ENCODE measurements around the gene NOP14. TPM values are rescaled to one million over a fixed set of nuclear protein-coding genes. Genes with fewer than 3 reads are reported as not detected.

NOP14 gene
- total RNA-seq, 3 donors from 2014 or later, result 21.2 to 33.1 (median 23.4) TPM

GRCh38 chr4:2933566-2934076 lies 29.6 kb downstream of the NOP14 start:
- H3K27ac ChIP-seq, result peak overlapping the region; percentile 93 to 95
- no peaks in the 10 kb centered on the region for H3K36me3 ChIP-seq
- peaks cover 17 to 43% of the 10 kb centered on the region in 2 donors for H3K4me1 ChIP-seq
- peak overlapping the region; percentile 81 to 97 (median 94) for H3K4me3 ChIP-seq
- H3K9me3 ChIP-seq, result no peaks in the 10 kb centered on the region
- intact Hi-C loops (cut with DNase I; ENCODE audit: low total_unique reads), result no loop called here
- DNase-seq (ENCODE audit: low spot score in 2 of 2), result peak in 1 of 2 donors; percentile 52
- H3K27me3 ChIP-seq, result no peaks in the 10 kb centered on the region
- no peak for TF ChIP-seq POLR2AphosphoS5 (IDR thresholded peaks at IDR 0.05)
- no peak for TF ChIP-seq POLR2A (IDR thresholded peaks at IDR 0.05)

- TF ChIP-seq POLR2AphosphoS5 (IDR thresholded peaks at IDR 0.05) (no peak), CTCF (IDR thresholded peaks at IDR 0.05) (no peak), POLR2A (IDR thresholded peaks at IDR 0.05) (no peak)
- peak overlapping the region; percentile 93 to 95 for H3K27ac ChIP-seq
- peak overlapping the region in 2 of 3 donors; percentile 81 to 97 for H3K4me3 ChIP-seq
- DNase-seq (ENCODE audit: low spot score in 2 of 2), result peak in 1 of 2 donors; percentile 53
- H3K4me1 ChIP-seq, result peaks cover 17 to 43% of the 10 kb centered on the region in 2 donors
- H3K9me3 ChIP-seq, result no peaks in the 10 kb centered on the region
- H3K36me3 ChIP-seq, result no peaks in the 10 kb centered on the region
- H3K27me3 ChIP-seq, result no peaks in the 10 kb centered on the region
- intact Hi-C loops (cut with DNase I; ENCODE audit: low total_unique reads), result no loop called here
Observed at GRCh38 chr4:2932951-2933565, 30.1 kb downstream of the NOP14 start.

- TF ChIP-seq POLR2AphosphoS5 (IDR thresholded peaks at IDR 0.05) (no peak), POLR2A (IDR thresholded peaks at IDR 0.05) (no peak), CTCF (IDR thresholded peaks at IDR 0.05) (no peak)
- Histone ChIP-seq H3K36me3 (no peaks in the 10 kb centered on the region), H3K4me3 (peak overlapping the region in 1 of 3 donors; percentile 97)
Observed at GRCh38 chr4:2932321-2932950, 30.8 kb downstream of the NOP14 start.

GRCh38 chr4:2931512-2932301 lies 31.5 kb downstream of the NOP14 start:
- Histone ChIP-seq H3K4me3 (peak overlapping the region in 1 of 3 donors; percentile 28), H3K27ac (peak overlapping the region; percentile 93 to 95), H3K27me3 (no peaks in the 10 kb centered on the region), H3K4me1 (peaks cover 17 to 36% of the 10 kb centered on the region in 2 donors), H3K36me3 (no peaks in the 10 kb centered on the region), H3K9me3 (no peaks in the 10 kb centered on the region)
- peak in 1 of 2 donors; percentile 51 for DNase-seq (ENCODE audit: low spot score in 2 of 2)
- TF ChIP-seq POLR2AphosphoS5 (IDR thresholded peaks at IDR 0.05), result peak in 1 of 3 donors; percentile 35
- no peak for TF ChIP-seq POLR2A (IDR thresholded peaks at IDR 0.05)
- intact Hi-C loops (cut with DNase I; ENCODE audit: low total_unique reads), result no loop called here

More at GRCh38 chr4:2932321-2932950, 30.8 kb downstream of the NOP14 start:
- no peaks in the 10 kb centered on the region for H3K27me3 ChIP-seq
- DNase-seq (ENCODE audit: low spot score in 2 of 2), result peak in 1 of 2 donors; percentile 47
- peaks cover 17 to 42% of the 10 kb centered on the region in 2 donors for H3K4me1 ChIP-seq
- peak overlapping the region; percentile 93 to 95 for H3K27ac ChIP-seq
- intact Hi-C loops (cut with DNase I; ENCODE audit: low total_unique reads), result no loop called here
- no peaks in the 10 kb centered on the region for H3K9me3 ChIP-seq

- H3K9me3 ChIP-seq, result no peaks in the 10 kb centered on the region
- TF ChIP-seq POLR2AphosphoS5 (IDR thresholded peaks at IDR 0.05), result peak in 2 of 3 donors; percentile 21 to 25
- TF ChIP-seq CTCF (IDR thresholded peaks at IDR 0.05), result peak; percentile 46 to 60 (median 54)
- TF ChIP-seq POLR2A (IDR thresholded peaks at IDR 0.05), result no peak
- peak; percentile 73 to 90 for DNase-seq (ENCODE audit: low spot score in 2 of 2)
- peaks cover 2% of the 10 kb centered on the region for H3K36me3 ChIP-seq
- H3K27me3 ChIP-seq, result no peaks in the 10 kb centered on the region
- intact Hi-C loops (cut with DNase I; ENCODE audit: low total_unique reads), result no loop called here
- peaks cover 17 to 29% of the 10 kb centered on the region in 2 donors for H3K4me1 ChIP-seq
- H3K27ac ChIP-seq, result peak overlapping the region; percentile 93 to 95
- H3K4me3 ChIP-seq, result peak overlapping the region in 1 of 3 donors; percentile 28
Observed at GRCh38 chr4:2930758-2931511, 32.3 kb downstream of the NOP14 start.

All from breast epithelium (tissue), 4 donors.